Thoracic aorta endothelial cell (primary cell): ENCODE data around the gene SLC22A3. TPM values are rescaled to one million over a fixed set of nuclear protein-coding genes. Genes with fewer than 3 reads are reported as not detected.

ENCODE experiments used
- total RNA-seq: library from RNA; depleted of rRNA; stranded (reverse); fragments of >200 nt; gene quantifications from 2 replicates; pipeline ENCODE4 v1.2.3, GENCODE V29; 2012

The SLC22A3 gene
- total RNA-seq: 0.07 and 0.27 TPM in 2 replicates

GRCh38 chr6:160348223-160349019, at the start of gene SLC22A3:
TSS of gene SLC22A3 (plus strand) at chr6:160348378. CDS start at chr6:160348420, 42 bp downstream.

Other genes with a start within 250 kb of the SLC22A3 start
- not detected in 2 replicates for gene SLC22A1, start 226.6 kb upstream of the SLC22A3 start, total RNA-seq
- gene SLC22A2, start 89.6 kb upstream of the SLC22A3 start, total RNA-seq: not detected in 2 replicates